ENCODE data around the gene CDKN2D.
A peak's percentile ranks its signal among the peaks of the same experiment; 100 is the strongest.
"Not testable (repeated sequence)": the region's sequence is repeated elsewhere in the genome, so short reads cannot be mapped to it uniquely, and the experiment has no call there.

The CDKN2D gene

DNA sequence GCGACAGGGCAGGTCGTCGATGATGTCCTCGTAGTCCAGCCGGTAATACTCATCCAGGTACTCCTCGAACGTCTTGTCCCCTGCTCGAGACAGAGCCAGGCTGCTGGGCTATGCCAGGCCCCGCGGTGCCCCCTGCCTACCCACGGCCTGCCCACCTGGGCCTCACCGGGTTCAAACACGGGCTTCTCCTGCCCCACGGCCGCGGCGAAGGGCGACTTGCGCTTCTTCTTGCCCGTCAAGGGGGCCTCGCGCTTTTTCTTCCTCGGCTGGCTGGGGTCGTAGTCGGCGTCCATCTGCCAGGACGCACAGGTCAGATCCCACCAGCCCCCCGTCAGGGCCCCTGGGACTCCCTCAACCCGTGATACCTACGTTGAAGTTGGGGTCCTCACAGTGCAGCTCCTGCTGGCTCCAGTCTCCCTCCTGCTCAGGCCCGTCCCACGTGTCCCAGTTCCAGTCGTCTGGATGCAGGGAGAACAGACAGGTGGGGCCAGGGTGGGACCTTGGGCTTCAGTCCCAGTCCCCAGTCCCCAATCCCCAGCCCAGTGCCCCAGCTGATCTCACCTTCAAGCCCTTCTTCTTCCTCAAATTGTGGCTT is 11.1 kb downstream of the CDKN2D start:
- TF ChIP-seq POLR2A (IDR thresholded peaks at IDR 0.05; ENCODE audit: low read depth, low read length) (peak; percentile 35; the same call in 1 of the 2 replicates), TAF1 (IDR thresholded peaks at IDR 0.05; ENCODE audit: borderline replicate concordance, low read depth, low read length) (no peak)
- FAIRE-seq, result no peak

GRCh38 chr19:10555610-10555973 is 13.2 kb downstream of the CDKN2D start:
- no peak for FAIRE-seq
- TF ChIP-seq POLR2AphosphoS5 (IDR thresholded peaks at IDR 0.05; ENCODE audit: low read depth, low read length) (no peak), POLR2A (IDR thresholded peaks at IDR 0.05; ENCODE audit: low read depth, low read length) (no peak), TAF1 (IDR thresholded peaks at IDR 0.05; ENCODE audit: borderline replicate concordance, low read depth, low read length) (no peak)
- DNase-seq (ENCODE audit: insufficient read length), result no peak

More for the DNA sequence above, 11.1 kb downstream of the CDKN2D start:
- no peak for DNase-seq (ENCODE audit: insufficient read length)

- TF ChIP-seq POLR2A (IDR thresholded peaks at IDR 0.05; ENCODE audit: low read depth, low read length) (peak; percentile 13; the same call in 1 of the 2 replicates), POLR2AphosphoS5 (IDR thresholded peaks at IDR 0.05; ENCODE audit: low read depth, low read length) (no peak; the same call in 1 of the 2 replicates)
- no peak for FAIRE-seq
- no peak for DNase-seq (ENCODE audit: insufficient read length)
These were observed 13.8 kb downstream of the CDKN2D start for GRCh38 chr19:10554760-10555609.

DNA sequence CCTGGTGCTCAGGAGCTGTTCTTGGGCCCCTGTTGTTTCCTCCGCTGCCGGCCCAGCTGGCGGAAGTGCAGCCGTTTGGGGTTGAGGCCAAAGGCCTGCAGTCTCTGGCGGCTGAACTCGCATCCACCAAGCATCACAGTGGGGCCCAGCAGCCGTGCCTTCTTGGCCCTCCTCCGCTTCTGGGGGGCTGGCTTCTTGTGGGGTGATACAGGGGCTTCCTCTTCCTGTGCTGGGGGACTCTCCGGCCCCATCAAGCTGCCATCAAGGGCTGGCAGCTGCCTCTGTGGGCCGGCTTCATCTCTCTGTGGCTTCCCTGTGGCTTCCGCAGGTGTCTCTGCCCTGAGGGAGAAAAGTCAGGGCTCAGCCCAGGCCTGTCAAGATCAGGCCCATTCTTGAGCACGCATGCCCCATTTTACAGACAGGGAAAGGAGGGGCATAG is 14.8 kb downstream of the CDKN2D start:
- FAIRE-seq, result no peak
- no peak for TF ChIP-seq POLR2AphosphoS5 (IDR thresholded peaks at IDR 0.05; ENCODE audit: low read depth, low read length)
- peak; percentile 42; the same call in 1 of the 2 replicates for TF ChIP-seq POLR2A (IDR thresholded peaks at IDR 0.05; ENCODE audit: low read depth, low read length)
- no peak for TF ChIP-seq TAF1 (IDR thresholded peaks at IDR 0.05; ENCODE audit: borderline replicate concordance, low read depth, low read length)
- no peak for DNase-seq (ENCODE audit: insufficient read length)

GRCh38 chr19:10553087-10553667 is 15.6 kb downstream of the CDKN2D start:
- FAIRE-seq (no peak), DNase-seq (ENCODE audit: insufficient read length) (no peak)
- TF ChIP-seq TAF1 (IDR thresholded peaks at IDR 0.05; ENCODE audit: borderline replicate concordance, low read depth, low read length), result no peak
- no peak for TF ChIP-seq POLR2AphosphoS5 (IDR thresholded peaks at IDR 0.05; ENCODE audit: low read depth, low read length)

DNA sequence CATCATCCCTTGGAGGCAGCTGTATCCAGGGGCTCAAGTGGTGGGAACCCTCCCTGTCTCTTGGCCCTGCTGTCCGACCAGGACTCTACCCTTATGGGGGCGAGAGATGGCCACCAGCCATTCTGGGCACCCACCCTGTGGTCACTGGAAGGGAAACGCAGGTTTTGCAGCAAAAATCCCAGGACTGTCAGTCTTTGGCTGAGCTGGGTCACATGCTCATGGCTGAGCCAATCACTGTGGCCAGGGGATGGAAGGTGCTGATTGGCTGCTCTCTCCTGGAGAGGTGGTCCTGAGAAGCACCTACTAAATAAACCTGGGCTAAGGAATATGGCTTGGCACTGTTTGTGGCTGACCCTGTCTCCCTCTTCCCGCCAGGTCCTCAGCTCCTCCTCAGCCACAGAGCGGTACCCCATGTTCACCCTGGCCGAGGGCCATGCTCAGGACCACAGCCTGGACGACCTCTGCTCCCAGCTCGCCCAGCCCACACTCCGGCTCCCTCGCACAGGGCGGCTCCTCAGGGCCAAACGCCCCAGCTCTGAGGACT is 16.2 kb downstream of the CDKN2D start:
- FAIRE-seq (peak; percentile 56), DNase-seq (ENCODE audit: insufficient read length) (no peak)
- TF ChIP-seq POLR2AphosphoS5 (IDR thresholded peaks at IDR 0.05; ENCODE audit: low read depth, low read length) (peak; percentile 66; the same call in 1 of the 2 replicates), POLR2A (IDR thresholded peaks at IDR 0.05; ENCODE audit: low read depth, low read length) (peak; percentile 13; the same call in 1 of the 2 replicates), TAF1 (IDR thresholded peaks at IDR 0.05; ENCODE audit: borderline replicate concordance, low read depth, low read length) (no peak)

DNA sequence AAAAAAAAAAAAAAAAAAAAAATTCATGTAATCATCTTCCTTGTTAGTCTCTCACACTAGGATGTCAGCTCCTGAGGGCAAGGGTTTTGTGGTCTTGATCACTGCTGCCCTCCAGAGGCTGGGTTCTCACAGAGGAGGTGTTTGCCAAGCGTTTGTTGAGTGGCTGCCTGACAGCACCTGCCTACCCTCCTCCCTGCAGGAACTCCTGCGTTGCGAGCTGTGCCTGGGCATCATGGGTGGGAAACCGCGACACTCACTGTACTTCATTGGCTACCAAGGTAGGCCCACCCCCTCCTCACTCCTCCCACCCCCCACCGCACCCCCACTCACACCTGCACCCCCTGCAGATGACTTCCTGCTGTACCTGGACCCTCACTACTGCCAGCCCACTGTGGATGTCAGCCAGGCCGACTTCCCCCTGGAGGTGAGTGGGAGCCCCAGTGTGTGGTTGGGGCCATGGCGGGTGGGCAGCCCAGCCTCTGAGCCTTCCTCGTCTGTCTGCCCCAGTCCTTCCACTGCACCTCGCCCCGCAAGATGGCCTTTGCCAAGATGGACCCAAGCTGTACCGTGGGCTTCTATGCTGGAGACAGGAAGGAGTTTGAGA is 17.0 kb downstream of the CDKN2D start:
- FAIRE-seq (no peak), DNase-seq (ENCODE audit: insufficient read length) (no peak)
- no peak for TF ChIP-seq POLR2A (IDR thresholded peaks at IDR 0.05; ENCODE audit: low read depth, low read length)
- no peak for TF ChIP-seq POLR2AphosphoS5 (IDR thresholded peaks at IDR 0.05; ENCODE audit: low read depth, low read length)
- no peak for TF ChIP-seq TAF1 (IDR thresholded peaks at IDR 0.05; ENCODE audit: borderline replicate concordance, low read depth, low read length)

- DNase-seq (ENCODE audit: insufficient read length); FAIRE-seq: not testable (repeated sequence)
These were observed 17.8 kb downstream of the CDKN2D start for GRCh38 chr19:10551006-10551405.

DNA sequence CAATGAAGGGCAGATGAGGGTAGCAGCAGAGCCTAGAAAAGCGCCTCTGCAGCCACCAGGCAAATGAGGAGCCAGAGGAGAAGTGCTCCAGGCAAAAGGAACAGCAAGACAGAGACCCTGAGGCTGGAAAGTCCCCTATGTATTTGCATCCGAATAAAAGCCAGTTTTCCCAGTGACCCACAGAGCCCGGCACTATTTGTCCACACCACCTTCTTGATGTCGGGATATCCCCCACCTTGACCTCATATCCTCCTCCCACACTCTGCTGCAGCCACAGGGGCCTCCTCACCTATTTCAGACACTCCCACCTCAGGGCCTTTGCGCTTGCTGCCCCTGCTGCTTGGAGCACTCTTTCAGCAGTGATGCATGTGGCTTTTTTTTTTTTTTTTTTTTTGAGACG is 18.4 kb downstream of the CDKN2D start:
- TF ChIP-seq TAF1 (IDR thresholded peaks at IDR 0.05; ENCODE audit: borderline replicate concordance, low read depth, low read length) (no peak), POLR2A (IDR thresholded peaks at IDR 0.05; ENCODE audit: low read depth, low read length) (no peak), POLR2AphosphoS5 (IDR thresholded peaks at IDR 0.05; ENCODE audit: low read depth, low read length) (no peak)
- DNase-seq (ENCODE audit: insufficient read length) (no peak), FAIRE-seq (no peak)

DNA sequence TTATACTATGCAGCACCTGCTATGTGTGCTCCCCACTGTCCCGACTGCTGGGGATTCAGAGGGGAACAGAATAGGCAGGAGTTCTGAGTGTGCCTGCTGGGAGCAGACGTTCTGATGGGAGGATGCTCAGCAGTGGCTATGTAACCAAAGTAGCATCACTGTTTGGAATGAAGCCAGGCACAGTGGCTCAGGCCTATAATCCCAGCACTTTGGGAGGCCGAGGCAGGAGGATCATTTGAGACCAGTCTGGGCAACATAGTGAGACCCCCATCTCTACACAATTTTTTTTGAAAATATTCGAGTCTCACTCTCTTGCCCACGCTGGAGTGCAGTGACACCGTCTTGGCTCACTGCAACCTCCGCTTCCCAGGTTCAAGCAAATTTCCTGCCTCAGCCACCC is 19.0 kb downstream of the CDKN2D start:
- no peak for FAIRE-seq
- DNase-seq (ENCODE audit: insufficient read length), result no peak
- TF ChIP-seq POLR2AphosphoS5 (IDR thresholded peaks at IDR 0.05; ENCODE audit: low read depth, low read length) (no peak), POLR2A (IDR thresholded peaks at IDR 0.05; ENCODE audit: low read depth, low read length) (no peak), TAF1 (IDR thresholded peaks at IDR 0.05; ENCODE audit: borderline replicate concordance, low read depth, low read length) (no peak)

DNA sequence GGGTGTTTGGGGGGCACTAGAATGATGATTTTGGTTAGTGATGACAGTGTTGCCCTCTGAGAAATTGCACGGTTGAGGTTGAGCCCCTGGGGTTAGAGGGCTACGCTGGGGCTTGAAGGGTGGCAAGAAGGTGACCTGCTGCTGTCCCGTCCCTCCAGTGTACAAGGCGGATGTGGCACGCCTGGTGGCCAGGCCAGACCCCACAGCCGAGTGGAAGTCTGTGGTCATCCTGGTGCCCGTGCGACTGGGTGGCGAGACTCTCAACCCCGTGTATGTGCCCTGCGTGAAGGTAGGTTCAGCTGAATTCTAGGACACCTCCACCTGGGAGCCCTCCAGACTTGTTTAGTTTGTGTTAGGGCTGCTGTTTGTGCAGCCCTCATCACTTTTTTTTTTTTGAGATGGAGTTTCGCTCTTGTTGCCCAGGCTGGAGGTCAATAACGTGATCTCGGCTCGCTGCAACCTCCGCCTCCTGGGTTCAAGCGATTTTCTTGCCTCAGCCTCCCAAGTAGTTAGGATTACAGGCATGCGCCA is 20.0 kb downstream of the CDKN2D start:
- DNase-seq (ENCODE audit: insufficient read length) (no peak), FAIRE-seq (no peak)
- no peak for TF ChIP-seq POLR2AphosphoS5 (IDR thresholded peaks at IDR 0.05; ENCODE audit: low read depth, low read length)
- no peak for TF ChIP-seq TAF1 (IDR thresholded peaks at IDR 0.05; ENCODE audit: borderline replicate concordance, low read depth, low read length)
- TF ChIP-seq POLR2A (IDR thresholded peaks at IDR 0.05; ENCODE audit: low read depth, low read length), result no peak
